Hematopoietic multipotent progenitor cell (in vitro differentiated cells): ENCODE results near the gene LOXL1. TPM values are rescaled to one million over a fixed set of nuclear protein-coding genes. Genes with fewer than 3 reads are reported as not detected.
"Not testable (repeated sequence)": the region's sequence is repeated elsewhere in the genome, so short reads cannot be mapped to it uniquely, and the experiment has no call there.

Experiments
- DNase-seq, 3 donors: peaks; one replicate each; pipeline ENCODE4 v3.0.0-alpha.2; 2011 to 2015; ENCODE audit warnings: low read depth in 2 of 3, low spot score in 2 of 3
- total RNA-seq: library from RNA; depleted of rRNA; stranded (reverse); fragments of >200 nt; gene quantifications from one replicate; pipeline ENCODE4 v1.2.3, GENCODE V29; 2012

Gene LOXL1
- total RNA-seq, 1 donor: 12.9 TPM

- peak; percentile 54 to 90 (median 87) for DNase-seq
These were observed 24.7 kb downstream of the LOXL1 start for GRCh38 chr15:73950831-73951561.

GRCh38 chr15:73951601-73952000 is 25.3 kb downstream of the LOXL1 start:
- DNase-seq: no peak

- no peak for DNase-seq
These were observed 26.1 kb downstream of the LOXL1 start for GRCh38 chr15:73952171-73952912.

- DNase-seq: no peak
These were observed 26.9 kb downstream of the LOXL1 start for GRCh38 chr15:73952913-73953750.

- DNase-seq: no peak
These were observed 28.2 kb downstream of the LOXL1 start for GRCh38 chr15:73954188-73955145.

- DNase-seq: no peak
These were observed 29.1 kb downstream of the LOXL1 start for GRCh38 chr15:73955326-73955725.

GRCh38 chr15:73955861-73956742 is 29.8 kb downstream of the LOXL1 start:
- no peak for DNase-seq

GRCh38 chr15:73956743-73957135 is 30.5 kb downstream of the LOXL1 start:
- peak in 2 of 3 donors; percentile 74 to 83 for DNase-seq

- DNase-seq: no peak
These were observed 31.0 kb downstream of the LOXL1 start for GRCh38 chr15:73957276-73957675.

- DNase-seq: no peak
These were observed 31.5 kb downstream of the LOXL1 start for GRCh38 chr15:73957785-73958184.

- peak in 2 of 3 donors; percentile 70 to 91 for DNase-seq
These were observed 32.8 kb downstream of the LOXL1 start for GRCh38 chr15:73959012-73959581.

- no peak for DNase-seq
These were observed 33.5 kb downstream of the LOXL1 start for GRCh38 chr15:73959801-73960200.

GRCh38 chr15:73960472-73961070 is 34.3 kb downstream of the LOXL1 start:
- DNase-seq: not testable (repeated sequence)

GRCh38 chr15:73962433-73962832 is 36.2 kb downstream of the LOXL1 start:
- no peak for DNase-seq

GRCh38 chr15:73964736-73965093 is 38.5 kb downstream of the LOXL1 start:
- DNase-seq: peak; percentile 78 to 91 (median 83)

GRCh38 chr15:73965094-73965757 is 39.0 kb downstream of the LOXL1 start:
- no peak for DNase-seq

GRCh38 chr15:73965758-73966113 is 39.5 kb downstream of the LOXL1 start:
- DNase-seq: peak in 1 of 3 donors; percentile 65

- DNase-seq: no peak
These were observed 42.2 kb downstream of the LOXL1 start for GRCh38 chr15:73968461-73968860.
